HuH-7.5 (cell line): Measurements from ENCODE around the gene RABGAP1L.

ENCODE experiments used
- DNase-seq: peaks from one replicate; pipeline ENCODE4 v3.0.0; 2011; ENCODE audit warnings: low spot score

RABGAP1L gene

GRCh38 chr1:174935961-174936727, 776.8 kb downstream of the RABGAP1L start:
- DNase-seq = no peak

DNA sequence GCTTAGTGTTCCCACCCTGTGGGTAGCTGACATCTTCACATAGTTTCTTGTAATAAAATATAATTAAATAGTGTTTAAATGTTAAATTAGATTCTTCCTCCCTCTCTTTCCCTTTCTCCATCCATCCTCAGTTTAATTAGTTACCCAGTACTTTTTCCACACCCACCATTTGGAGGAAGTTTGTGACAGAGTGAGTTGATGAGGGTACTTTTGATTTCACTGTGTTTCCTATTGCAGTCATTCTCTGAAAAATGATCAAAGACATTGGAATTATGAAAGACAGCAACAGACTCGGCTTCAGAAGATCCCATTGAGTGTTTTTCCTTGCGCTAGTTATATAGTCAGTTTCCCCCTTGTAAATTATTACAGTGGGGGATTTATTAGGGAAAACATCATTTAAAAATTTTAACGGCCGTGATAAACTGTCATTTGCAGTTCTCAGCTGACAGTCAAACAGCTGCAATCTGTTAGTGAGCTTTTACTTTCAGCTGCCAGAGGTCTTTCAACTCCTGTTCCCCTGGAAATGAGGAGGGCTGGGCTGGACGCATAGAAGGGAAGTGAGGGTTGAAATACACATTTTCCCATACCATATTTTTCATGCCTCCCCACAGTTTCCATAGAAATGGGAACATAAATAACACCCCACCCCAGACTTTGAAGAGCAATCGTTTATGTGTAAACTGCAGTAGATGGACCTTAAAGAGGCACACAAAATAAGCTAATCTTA, 779.1 kb downstream of the RABGAP1L start:
- no peak for DNase-seq

- DNase-seq = no peak
Measured at GRCh38 chr1:174939775-174940545, 780.6 kb downstream of the RABGAP1L start.

GRCh38 chr1:174940646-174941175, 781.4 kb downstream of the RABGAP1L start:
- DNase-seq = no peak

GRCh38 chr1:174942547-174943255, 783.4 kb downstream of the RABGAP1L start:
- DNase-seq = no peak

- no peak for DNase-seq
Measured at GRCh38 chr1:174946031-174946430, 786.7 kb downstream of the RABGAP1L start.

DNA sequence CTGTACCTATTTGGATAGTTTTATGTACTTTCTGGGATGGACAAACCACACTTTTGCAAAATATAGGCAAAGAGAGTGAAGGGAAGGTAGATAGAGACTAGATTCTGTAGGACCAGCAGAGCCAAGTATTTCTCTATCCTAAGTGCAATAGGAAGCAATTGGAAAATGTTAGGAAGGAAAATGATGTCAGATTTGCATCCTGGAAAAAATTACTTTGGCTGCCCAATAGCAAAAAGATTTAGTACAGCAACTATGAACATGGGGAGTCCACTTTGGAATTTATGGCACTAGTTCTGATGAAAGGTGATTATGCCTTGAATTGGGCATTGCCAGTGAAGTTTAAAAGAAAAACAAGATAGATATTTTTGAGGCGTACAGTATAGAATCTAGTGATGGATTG, 789.7 kb downstream of the RABGAP1L start:
- DNase-seq = no peak

- DNase-seq = no peak
Measured at GRCh38 chr1:174949645-174950044, 790.3 kb downstream of the RABGAP1L start.

GRCh38 chr1:174953285-174954072, 794.2 kb downstream of the RABGAP1L start:
- DNase-seq = no peak

DNA sequence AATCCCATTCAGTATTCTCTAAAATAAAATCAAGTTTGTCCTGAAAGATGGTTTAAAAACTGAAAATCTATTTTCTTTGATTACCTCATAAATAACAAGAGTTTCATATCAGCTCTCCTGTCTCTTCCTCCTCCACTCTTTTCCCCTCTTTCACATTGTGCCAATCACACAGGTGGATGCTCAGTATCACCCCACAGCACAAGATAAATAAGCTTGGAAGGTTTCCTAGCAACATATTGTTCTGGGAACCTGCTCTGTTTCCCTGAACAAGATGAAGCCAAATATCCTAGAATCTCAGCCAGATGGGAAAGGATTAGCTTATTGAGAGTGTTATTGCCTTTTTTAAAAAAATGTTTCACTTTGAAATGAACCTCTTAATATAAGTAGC, 794.7 kb downstream of the RABGAP1L start:
- DNase-seq = no peak

DNA sequence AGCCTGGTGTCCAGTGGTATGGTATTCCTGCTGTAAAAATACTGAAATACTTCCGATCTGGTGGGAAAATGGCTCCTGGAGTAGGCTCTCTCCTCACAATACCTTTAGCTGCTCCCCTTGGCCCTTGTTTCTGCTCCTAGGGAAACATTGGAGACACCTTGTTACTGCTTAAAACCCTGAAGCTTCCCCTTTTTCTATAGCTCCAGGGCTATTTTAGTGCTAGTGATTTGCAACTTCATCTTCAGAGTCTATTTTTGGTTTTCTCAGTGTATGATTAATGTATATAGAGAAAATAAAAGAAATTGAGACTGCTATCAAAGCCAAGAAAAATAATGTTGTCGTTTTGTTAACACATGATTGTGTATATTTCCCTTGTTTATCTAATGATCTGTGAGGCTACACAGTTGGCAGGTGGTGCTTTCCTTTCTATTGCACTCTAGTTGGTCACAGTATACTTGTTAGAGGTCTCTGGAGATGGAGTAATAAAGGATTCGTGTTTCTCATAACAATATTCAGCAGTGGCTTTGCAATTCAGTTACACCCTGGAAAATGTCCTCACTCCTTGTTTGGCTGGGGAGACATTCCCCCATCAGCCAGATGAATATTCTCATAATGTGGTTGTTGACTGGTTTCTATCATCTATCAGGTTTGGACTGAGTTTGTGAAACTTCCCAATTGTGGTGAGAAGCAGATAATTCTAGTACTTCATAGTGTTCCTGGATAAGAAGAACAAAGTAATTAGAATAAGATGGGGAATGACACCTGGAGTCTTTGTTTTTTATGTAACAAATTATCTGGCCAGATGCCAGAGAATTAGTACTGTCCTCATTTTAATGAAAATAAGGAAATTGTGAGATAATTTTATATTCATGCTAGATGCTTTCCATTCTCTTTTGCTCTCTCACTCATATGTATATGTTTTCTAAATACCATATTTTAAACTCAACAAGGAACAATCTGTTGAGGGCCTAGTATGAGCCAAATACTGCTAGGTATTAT, 795.6 kb downstream of the RABGAP1L start:
- no peak for DNase-seq

- no peak for DNase-seq
Measured at GRCh38 chr1:174956086-174956485, 796.8 kb downstream of the RABGAP1L start.

DNA sequence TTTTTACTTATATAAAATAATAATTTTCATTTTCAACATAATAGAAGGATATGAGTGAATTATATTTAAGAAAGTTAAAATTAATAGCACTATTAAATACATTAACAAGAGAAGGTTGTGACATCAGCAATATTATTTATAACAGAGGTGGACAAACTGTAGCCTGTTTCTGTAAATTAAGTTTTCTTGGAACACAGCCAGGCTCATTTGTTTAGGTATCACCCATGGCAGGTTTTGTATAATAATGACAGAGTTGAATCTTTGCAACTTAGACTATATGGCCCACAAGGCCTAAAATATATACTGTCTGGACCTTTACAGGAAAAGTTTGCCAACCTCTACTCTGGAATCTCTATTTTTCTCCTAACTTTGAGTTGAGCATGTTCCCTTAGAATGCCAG, 797.7 kb downstream of the RABGAP1L start:
- no peak for DNase-seq

DNA sequence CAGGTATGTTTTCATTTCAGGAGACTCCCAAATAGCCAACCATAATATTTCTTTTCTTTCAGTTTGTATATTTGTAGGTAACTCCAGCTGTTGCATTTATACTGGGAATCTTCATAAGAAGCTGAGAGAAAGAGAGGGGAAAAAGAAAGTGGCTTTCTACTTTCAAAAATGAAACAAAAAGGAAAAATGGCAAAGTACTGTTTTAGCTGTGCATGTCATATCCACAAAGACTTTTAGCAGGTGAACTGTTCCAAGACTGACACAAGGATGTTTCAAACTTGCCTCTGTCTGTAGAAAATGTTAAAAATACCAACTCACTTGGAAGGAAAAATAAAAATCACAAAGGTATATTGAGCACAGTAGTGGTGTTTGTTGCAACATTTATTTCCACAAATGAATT, 798.5 kb downstream of the RABGAP1L start:
- no peak for DNase-seq

DNA sequence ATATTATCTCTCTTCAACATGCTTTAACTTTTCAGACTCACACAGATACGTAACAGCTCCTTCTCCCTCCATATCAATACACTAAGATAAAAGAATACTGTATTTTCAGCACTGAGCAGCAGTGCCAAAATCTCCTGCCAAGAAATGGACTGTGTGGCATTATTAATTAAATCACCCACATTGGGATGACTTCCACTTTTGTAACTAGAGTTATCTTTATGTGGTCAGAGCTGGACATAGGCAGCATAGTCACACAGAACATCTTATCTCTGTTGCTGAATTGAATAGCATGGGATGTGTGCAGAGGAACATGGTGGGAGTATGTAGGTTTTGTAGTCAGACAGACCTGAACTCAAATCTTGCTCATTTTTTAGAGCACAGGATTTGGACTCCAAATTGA, 799.1 kb downstream of the RABGAP1L start:
- no peak for DNase-seq

DNA sequence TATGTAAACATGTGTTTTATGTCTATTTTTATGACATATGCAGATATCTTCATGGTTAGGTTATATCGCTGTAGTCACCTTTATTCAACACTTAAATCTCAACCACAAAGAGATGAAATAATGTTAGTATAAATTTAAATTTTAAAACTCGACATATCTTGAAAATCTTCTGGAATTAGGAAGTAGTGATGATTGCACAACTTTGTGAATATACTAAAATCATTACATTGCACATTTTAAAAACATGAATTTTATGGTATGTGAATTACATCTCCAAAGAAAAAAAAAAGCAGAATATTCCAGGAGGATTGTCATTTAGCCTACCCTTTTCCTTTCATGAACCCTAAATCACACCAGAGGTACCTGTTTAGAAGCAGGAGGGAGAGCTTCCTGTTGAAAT, 801.0 kb downstream of the RABGAP1L start:
- no peak for DNase-seq

- no peak for DNase-seq
Measured at GRCh38 chr1:174963529-174964125, 804.3 kb downstream of the RABGAP1L start.

- no peak for DNase-seq
Measured at GRCh38 chr1:174964261-174964971, 805.1 kb downstream of the RABGAP1L start.

DNA sequence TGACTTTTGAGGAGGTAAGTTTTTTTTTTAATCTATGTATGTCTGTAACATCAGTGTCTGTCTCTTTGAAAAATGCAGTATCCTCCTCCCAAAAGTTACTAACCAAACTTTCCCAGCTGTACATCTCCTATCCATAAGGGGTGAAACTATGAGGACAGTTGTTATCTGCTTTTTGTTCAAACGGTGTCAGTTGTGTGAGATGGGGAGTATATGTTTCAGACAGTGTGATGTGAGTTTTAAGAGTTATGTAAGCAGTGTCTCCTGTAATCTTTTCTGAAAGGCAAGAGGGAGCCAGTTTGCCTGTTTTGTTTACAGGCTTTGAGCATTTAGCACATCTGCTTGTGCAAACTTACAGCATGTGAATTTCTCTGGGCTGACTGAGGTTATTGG, 805.6 kb downstream of the RABGAP1L start:
- DNase-seq = no peak
